Heart left ventricle (tissue), 16 donors: Measurements from ENCODE around the gene MAT1A. TPM values are rescaled to one million over a fixed set of nuclear protein-coding genes. Genes with fewer than 3 reads are reported as not detected.

Experiments
- ATAC-seq, 4 donors: fragments of 200-7000 bp; cut with Tn5 transposase; one replicate each; pipeline ENCODE4 v1.9.1; 2020 to 2022; ENCODE audit warnings: moderate library complexity in 4 of 4, mild to moderate bottlenecking in 3 of 4, moderate number of reproducible peaks in 1 of 4
- DNase-seq, 5 donors: peaks; one replicate each; pipeline ENCODE4 v3.0.0-alpha.2; 2020
- H3K27ac ChIP-seq, 12 donors: fragments of 200-600 bp; sonication (generic) in 4 of 12; one replicate each; pipeline versions ENCODE4 v1.5.0 to v1.8.0; 2016 to 2022; ENCODE audit warnings: mild to moderate bottlenecking in 2 of 12
- H3K27me3 ChIP-seq, 9 donors: fragments of 200-600 bp; sonication (generic) in 2 of 9; one replicate each; pipeline versions ENCODE4 v1.5.1 to v1.8.0; 2016 to 2022; ENCODE audit warnings: mild to moderate bottlenecking in 3 of 9
- H3K36me3 ChIP-seq, 9 donors: fragments of 200-600 bp; sonication (generic) in 2 of 9; one replicate each; pipeline versions ENCODE4 v1.5.0 to v1.8.0; 2018 to 2022; ENCODE audit warnings: mild to moderate bottlenecking in 2 of 9
- H3K4me1 ChIP-seq, 12 donors: fragments of 200-600 bp; sonication (generic) in 4 of 12; one replicate each; pipeline versions ENCODE4 v1.5.0 to v1.8.0; 2016 to 2022; ENCODE audit warnings: mild to moderate bottlenecking in 3 of 12
- H3K4me3 ChIP-seq, 12 donors: fragments of 200-600 bp; sonication (generic) in 4 of 12; one replicate each; pipeline versions ENCODE4 v1.5.0 to v1.8.0; 2017 to 2022; ENCODE audit warnings: mild to moderate bottlenecking in 9 of 12, moderate library complexity in 4 of 12
- H3K9me3 ChIP-seq, 12 donors: fragments of 200-600 bp; sonication (generic) in 4 of 12; one replicate each; pipeline versions ENCODE4 v1.5.0 to v1.8.0; 2016 to 2022; ENCODE audit warnings: mild to moderate bottlenecking in 1 of 12
- CTCF ChIP-seq, 12 donors: fragments of 200-600 bp; sonication (generic) in 4 of 12; IDR thresholded peaks; one replicate each; pipeline versions ENCODE4 v1.5.0 to v1.8.0; 2018 to 2022; ENCODE audit warnings: antibody characterized with exemption in 12 of 12, mild to moderate bottlenecking in 5 of 12
- POLR2A ChIP-seq, 2 donors: fragments of 450-650 bp; IDR thresholded peaks; one replicate each; pipeline ENCODE4 v1.6.1; 2017; ENCODE audit warnings: antibody characterized with exemption in 2 of 2, mild to moderate bottlenecking in 2 of 2, moderate library complexity in 2 of 2
- WGBS, 4 donors: extraction: QIAGEN DNeasy Blood & Tissue Kit in 2 of 4; methylation state at CpG; one replicate each; pipeline versions ENCODE4 v1.1.5 to v1.1.7; 2013 to 2018; 5-methylcytosine and 5-hydroxymethylcytosine counted together
- intact Hi-C, 10 donors: fragments of 100-400 bp; cut with DNase I; formaldehyde crosslinking; loops; one replicate each; pipeline versions ENCODE4 v1.11.1 to v1.14.2; 2022
- polyA plus RNA-seq, 2 donors: library from polyadenylated mRNA; stranded (reverse); fragments of 200-250 nt; gene quantifications; one replicate each; pipeline ENCODE4 v1.2.3, GENCODE V29; 2013
- total RNA-seq, 9 donors: library from RNA; depleted of rRNA in 2 of 9; stranded (reverse); fragments of >200 nt in 2 of 9; fragmentation: NEBNext Ultra II Directional in 3 of 9; extraction: Animal tissue kit (Norgen Biotek cat#: 25700) in 3 of 9; gene quantifications; one replicate each; pipeline versions ENCODE4 v1.1.0 to v1.2.4, GENCODE V29; 2016 to 2023
- donor health status: ischemic (EF 13 %, LVEDD 7.1; RV severe dilation, severe dysfunction).
- donor health status: healthy with polysubstance abuse.
- donor health status: DM: no; HTN: yes; CAD: no.
- donor health status: DM: no; HTN: no; CAD: no.
- donor health status: ischemic (EF 25% LVEDD 6.9; RV normal size, moderate dysfunction).
- donor health status: ischemic (EF 25% LVEDD 5.7; RV mildly dilated, moderate dysfunction).
- donor health status: healthy.
- donor health status: DM: yes; HTN: yes; CAD: no.
- donor health status: ischemic (EF 35%, LVEDD 5.7; RV mildly dilated, moderate dysfunction).
- donor health status: nonischemic (EF 11% LVEDD 7.7; RV severe dilation, severe dysfunction).
- donor health status: DM: yes; HTN: yes; CAD: no.
- donor health status: PGD.
- donor health status: ischemic (EF 29% LVEDD 5.4; RV normal size, mild dysfunction).
- donor health status: nonischemic (EF 23%, LVEDD 6.1; RV moderate dilation, normal function).

Gene MAT1A
- total and polyA plus RNA-seq, 11 donors = 0.07 to 1.1 (median 0.46) TPM; not detected in 7

GRCh38 chr10:80276335-80276734 lies 13.1 kb downstream of the MAT1A start:
- no peak for DNase-seq
- no peak for TF ChIP-seq POLR2A (IDR thresholded peaks at IDR 0.05)
- no peak for TF ChIP-seq CTCF (IDR thresholded peaks at IDR 0.05)
- Histone ChIP-seq H3K4me1 (peaks cover 0 to 13% (median 0%) of the 10 kb centered on the region in 12 donors), H3K9me3 (no peaks in the 10 kb centered on the region), H3K36me3 (no peaks in the 10 kb centered on the region), H3K27ac (no peak overlapping the region), H3K27me3 (no peaks in the 10 kb centered on the region), H3K4me3 (no peak overlapping the region)
- 90 to 95% (median 94%) methylated on average over 15 to 16 of the region's 16 CpGs for WGBS, 4 donors
- intact Hi-C loops = no loop called here
- ATAC-seq = no peak

GRCh38 chr10:80275756-80276155 lies 13.7 kb downstream of the MAT1A start:
- DNase-seq (no peak), ATAC-seq (no peak)
- Histone ChIP-seq H3K4me1 (peaks cover 0 to 13% (median 0%) of the 10 kb centered on the region in 12 donors), H3K27me3 (no peaks in the 10 kb centered on the region), H3K27ac (no peak overlapping the region), H3K4me3 (no peak overlapping the region), H3K9me3 (no peaks in the 10 kb centered on the region), H3K36me3 (no peaks in the 10 kb centered on the region)
- intact Hi-C loops = no loop called here
- WGBS, 4 donors = 70 to 94% (median 82%) methylated on average over 7 of the region's 7 CpGs
- no peak for TF ChIP-seq POLR2A (IDR thresholded peaks at IDR 0.05)
- TF ChIP-seq CTCF (IDR thresholded peaks at IDR 0.05) = no peak

DNA sequence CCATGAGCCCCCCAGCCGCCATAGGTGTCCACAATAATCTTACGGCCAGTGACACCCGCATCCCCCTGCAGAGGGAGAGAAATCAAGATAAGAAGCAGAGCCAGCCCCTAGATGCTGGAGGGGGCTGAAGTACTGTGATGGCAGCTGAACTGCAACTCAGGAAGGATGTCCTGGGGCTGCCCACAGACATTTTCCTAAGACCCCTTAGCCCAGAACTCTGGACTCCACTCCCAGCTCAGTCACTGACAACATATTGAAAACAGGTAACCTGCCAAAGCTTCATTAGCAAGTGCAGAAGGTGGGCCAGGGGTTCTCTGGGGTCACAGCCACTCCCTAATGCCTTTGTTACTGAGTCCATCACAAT lies 14.3 kb downstream of the MAT1A start:
- 63 to 100% (median 89%) methylated on average over 3 of the region's 3 CpGs for WGBS, 4 donors
- Histone ChIP-seq H3K27ac (no peak overlapping the region), H3K36me3 (no peaks in the 10 kb centered on the region), H3K4me3 (no peak overlapping the region), H3K27me3 (no peaks in the 10 kb centered on the region), H3K9me3 (no peaks in the 10 kb centered on the region), H3K4me1 (peaks cover 0 to 13% (median 0%) of the 10 kb centered on the region in 12 donors)
- TF ChIP-seq POLR2A (IDR thresholded peaks at IDR 0.05) (no peak), CTCF (IDR thresholded peaks at IDR 0.05) (no peak)
- no peak for DNase-seq
- no peak for ATAC-seq
- intact Hi-C loops = no loop called here

GRCh38 chr10:80274396-80275134 lies 14.9 kb downstream of the MAT1A start:
- Histone ChIP-seq H3K27ac (no peak overlapping the region), H3K4me3 (no peak overlapping the region), H3K4me1 (peaks cover 0 to 13% (median 0%) of the 10 kb centered on the region in 12 donors), H3K36me3 (no peaks in the 10 kb centered on the region), H3K9me3 (no peaks in the 10 kb centered on the region), H3K27me3 (no peaks in the 10 kb centered on the region)
- DNase-seq (no peak), ATAC-seq (no peak)
- intact Hi-C loops = no loop called here
- TF ChIP-seq POLR2A (IDR thresholded peaks at IDR 0.05) (no peak), CTCF (IDR thresholded peaks at IDR 0.05) (no peak)
- 89 to 97% (median 91%) methylated on average over 16 to 18 of the region's 18 CpGs for WGBS, 4 donors
